Liver (tissue), 9 donors: ENCODE results near the gene NUCB2. TPM values are rescaled to one million over a fixed set of nuclear protein-coding genes. Genes with fewer than 3 reads are reported as not detected.

ENCODE experiments used
- DNase-seq: peaks from one replicate; pipeline ENCODE4 v3.0.0-alpha.2; 2017; ENCODE audit warnings: low spot score
- H3K27ac ChIP-seq, 2 donors: one replicate each; pipeline ENCODE4 v1.7.0; 2013; ENCODE audit warnings: inconsistent platforms in 2 of 2, low read length in 2 of 2, control low read depth in 1 of 2, low read depth in 1 of 2, mild to moderate bottlenecking in 1 of 2
- H3K27me3 ChIP-seq, 4 donors: one replicate each; pipeline versions ENCODE4 v1.6.1 to v1.7.0; 2013; ENCODE audit warnings: low read length in 3 of 4, inconsistent platforms in 1 of 4, mild to moderate bottlenecking in 1 of 4, moderate library complexity in 1 of 4; ENCODE audit not compliant: control insufficient read depth in 4 of 4, insufficient read depth in 4 of 4
- H3K36me3 ChIP-seq, 4 donors: one replicate each; pipeline versions ENCODE4 v1.6.1 to v1.7.0; 2013; ENCODE audit warnings: low read length in 3 of 4, mild to moderate bottlenecking in 3 of 4, low read depth in 1 of 4, moderate library complexity in 1 of 4; ENCODE audit not compliant: control insufficient read depth in 4 of 4, insufficient read depth in 3 of 4
- H3K4me1 ChIP-seq, 4 donors: one replicate each; pipeline versions ENCODE4 v1.6.1 to v1.7.0; 2013; ENCODE audit warnings: low read length in 3 of 4, mild to moderate bottlenecking in 3 of 4, moderate library complexity in 1 of 4; ENCODE audit not compliant: control insufficient read depth in 4 of 4, insufficient read depth in 4 of 4
- H3K4me3 ChIP-seq, 3 donors: one replicate each; pipeline versions ENCODE4 v1.6.1 to v1.7.0; 2013; ENCODE audit warnings: low read length in 3 of 3, control low read depth in 1 of 3, low read depth in 1 of 3, mild to moderate bottlenecking in 1 of 3
- H3K9ac ChIP-seq, 2 donors: one replicate each; pipeline ENCODE4 v1.7.0; 2013; ENCODE audit warnings: low read length in 2 of 2, mild to moderate bottlenecking in 2 of 2, moderate library complexity in 2 of 2, control low read depth in 1 of 2, low read depth in 1 of 2
- H3K9me3 ChIP-seq, 4 donors: one replicate each; pipeline versions ENCODE4 v1.6.1 to v1.7.0; 2013; ENCODE audit warnings: low read length in 3 of 4; ENCODE audit not compliant: control insufficient read depth in 4 of 4
- ATF3 ChIP-seq: IDR thresholded peaks from 2 replicates; pipeline ENCODE4 v1.6.1; 2016; ENCODE audit warnings: antibody characterized with exemption
- CTCF ChIP-seq: fragments of 150-350 bp; IDR thresholded peaks from 2 replicates; pipeline ENCODE4 v1.5.1; 2017; ENCODE audit warnings: improper control_type of control experiment, low read depth, low read length; ENCODE audit not compliant: missing input control
- EGR1 ChIP-seq, 2 donors: IDR thresholded peaks; 2 replicates each; pipeline ENCODE4 v1.6.1; 2016 to 2018; ENCODE audit warnings: antibody characterized with exemption in 2 of 2, low read depth in 2 of 2
- FOXA1 ChIP-seq: IDR thresholded peaks from 2 replicates; pipeline ENCODE4 v1.6.1; 2016; ENCODE audit warnings: antibody characterized with exemption
- HNF4A ChIP-seq, 2 donors: conservative IDR thresholded peaks; 2 replicates each; pipeline ENCODE4 v1.6.1; 2016; ENCODE audit warnings: antibody characterized with exemption in 2 of 2, mild to moderate bottlenecking in 2 of 2
- HNF4G ChIP-seq: IDR thresholded peaks from 2 replicates; pipeline ENCODE4 v1.6.1; 2016; ENCODE audit warnings: antibody characterized with exemption
- JUND ChIP-seq, 2 donors: IDR thresholded peaks; 2 replicates each; pipeline ENCODE4 v1.6.1; 2016; ENCODE audit warnings: antibody characterized with exemption in 2 of 2
- NR2F2 ChIP-seq: IDR thresholded peaks from 2 replicates; pipeline ENCODE4 v1.6.1; 2016; ENCODE audit warnings: antibody characterized with exemption
- RAD21 ChIP-seq, 2 donors: IDR thresholded peaks; 2 replicates each; pipeline ENCODE4 v1.6.1; 2016; ENCODE audit warnings: antibody characterized with exemption in 2 of 2, mild to moderate bottlenecking in 2 of 2
- REST ChIP-seq: IDR thresholded peaks from 2 replicates; pipeline ENCODE4 v1.6.1; 2016; ENCODE audit warnings: antibody characterized with exemption, mild to moderate bottlenecking
- RXRA ChIP-seq, 2 donors: IDR thresholded peaks; 2 replicates each; pipeline ENCODE4 v1.6.1; 2017 to 2018; ENCODE audit warnings: antibody characterized with exemption in 2 of 2, mild to moderate bottlenecking in 1 of 2
- SP1 ChIP-seq: IDR thresholded peaks from 2 replicates; pipeline ENCODE4 v1.6.1; 2018; ENCODE audit warnings: antibody characterized with exemption, mild to moderate bottlenecking
- TAF1 ChIP-seq: conservative IDR thresholded peaks from 2 replicates; pipeline ENCODE4 v1.6.1; 2016; ENCODE audit warnings: antibody characterized with exemption, mild to moderate bottlenecking
- YY1 ChIP-seq: IDR thresholded peaks from 2 replicates; pipeline ENCODE4 v1.6.1; 2016; ENCODE audit warnings: antibody characterized with exemption, mild to moderate bottlenecking
- ZBTB33 ChIP-seq: IDR thresholded peaks from 2 replicates; pipeline ENCODE4 v1.6.1; 2016; ENCODE audit warnings: antibody characterized with exemption
- WGBS: extraction: QIAGEN DNeasy Blood & Tissue Kit; methylation state at CpG from one replicate; pipeline ENCODE4 v1.1.7; 2013; 5-methylcytosine and 5-hydroxymethylcytosine counted together
- polyA plus RNA-seq, 2 donors: library from polyadenylated mRNA; stranded (reverse) in 1 of 2; unstranded in 1 of 2; fragments of 200-250 nt in 1 of 2; fragments of >200 nt in 1 of 2; fragmentation: Nextera tagmentation in 1 of 2; extraction: Ambion mirVana in 1 of 2; gene quantifications; one replicate each; pipeline versions ENCODE4 v1.2.1 to v1.2.3, GENCODE V29; 2013 to 2015
- total RNA-seq, 2 donors: library from RNA; depleted of rRNA; stranded (reverse); fragments of >200 nt; gene quantifications; one replicate each; pipeline ENCODE4 v1.2.3, GENCODE V29; 2014
- TF ChIP-seq, protein P1 (sequence below): IDR thresholded peaks from 2 replicates; pipeline ENCODE4 v1.6.1; 2016; ENCODE audit warnings: antibody characterized with exemption
- donor health status: healthy.
- donor health status: healthy.
- donor health status: healthy.
- donor health status: healthy.
- donor health status: healthy.

NUCB2 gene
- total and polyA plus RNA-seq, 4 donors: 68.5 to 112 (median 103) TPM

GRCh38 chr11:17300372-17300771, 23.8 kb downstream of the NUCB2 start:
- WGBS: 97% methylated on average over 4 of the region's 4 CpGs
- Histone ChIP-seq H3K4me3 (no peak overlapping the region), H3K27ac (no peak overlapping the region), H3K27me3 (no peaks in the 10 kb centered on the region), H3K4me1 (no peaks in the 10 kb centered on the region), H3K9ac (no peak overlapping the region), H3K36me3 (peaks cover 0 to 7% (median 3%) of the 10 kb centered on the region in 4 donors), H3K9me3 (no peaks in the 10 kb centered on the region)
- TF ChIP-seq ATF3: no peak
- TF ChIP-seq RAD21 (IDR thresholded peaks at IDR 0.05): no peak
- TF ChIP-seq REST: no peak
- TF ChIP-seq NR2F2: no peak
- TF ChIP-seq HNF4A (conservative IDR thresholded peaks at IDR 0.05): no peak
- TF ChIP-seq, protein P1, sequence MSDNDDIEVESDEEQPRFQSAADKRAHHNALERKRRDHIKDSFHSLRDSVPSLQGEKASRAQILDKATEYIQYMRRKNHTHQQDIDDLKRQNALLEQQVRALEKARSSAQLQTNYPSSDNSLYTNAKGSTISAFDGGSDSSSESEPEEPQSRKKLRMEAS: no peak
- TF ChIP-seq HNF4G: no peak
- TF ChIP-seq FOXA1: no peak
- no peak for TF ChIP-seq ZBTB33
- TF ChIP-seq RXRA (IDR thresholded peaks at IDR 0.05): no peak
- TF ChIP-seq SP1: no peak
- no peak for TF ChIP-seq YY1
- no peak for TF ChIP-seq JUND (IDR thresholded peaks at IDR 0.05)
- no peak for TF ChIP-seq EGR1 (IDR thresholded peaks at IDR 0.05; ENCODE audit: low read depth in 2 of 2)
- no peak for TF ChIP-seq TAF1
- TF ChIP-seq CTCF: no peak
- DNase-seq: no peak
